B cell (primary cell): Measurements from ENCODE around the gene ARHGAP23. TPM values are rescaled to one million over a fixed set of nuclear protein-coding genes. Genes with fewer than 3 reads are reported as not detected.

Source experiments
- ATAC-seq: fragments of 200-7000 bp; cut with Tn5 transposase; one replicate; pipeline ENCODE4 v1.10.0; 2021; ENCODE audit warnings: low read depth, mild to moderate bottlenecking, moderate number of reproducible peaks, moderate library complexity
- CTCF ChIA-PET: fragments of 350-600 bp; sonication (Branson Sonifier 250); formaldehyde crosslinking; loops from one replicate; lab custom pipeline; 2021; ENCODE audit warnings: antibody characterized with exemption, inconsistent platforms; lab: Charles Lee
- POLR2A ChIA-PET: fragments of 350-600 bp; sonication (Branson Sonifier 250); formaldehyde crosslinking; loops from one replicate; lab custom pipeline; 2021; ENCODE audit warnings: antibody characterized with exemption; lab: Charles Lee
- DNase-seq: peaks from one replicate; pipeline ENCODE4 v3.0.0; 2013
- H2AFZ ChIP-seq: 2 replicates; pipeline ENCODE4 v1.6.1; 2012; ENCODE audit warnings: mild to moderate bottlenecking, low read depth, low read length; ENCODE audit not compliant: insufficient read depth, poor library complexity, severe bottlenecking
- H3K27ac ChIP-seq, 2 donors: 1 replicate in 1 of 2; 2 replicates in 1 of 2; pipeline ENCODE4 v1.5.1; 2012 to 2013; ENCODE audit warnings: low read length in 2 of 2, mild to moderate bottlenecking in 2 of 2, moderate library complexity in 1 of 2
- H3K27me3 ChIP-seq, 4 experiments: fragments of 200-600 bp in 1 of 4; sonication (generic) in 1 of 4; replicated peaks in 1 of 4; 1 replicate in 2 of 4; 2 replicates in 2 of 4; pipeline versions ENCODE4 v1.6.1 to v1.7.0; 2013 to 2016; ENCODE audit warnings: low read length in 3 of 4, mild to moderate bottlenecking in 2 of 4, mixed read lengths in 1 of 4, moderate library complexity in 1 of 4; ENCODE audit not compliant: insufficient read depth in 4 of 4, control insufficient read depth in 3 of 4; ENCODE audit errors: control extremely low read depth in 1 of 4
- H3K36me3 ChIP-seq, 2 experiments: replicated peaks in 1 of 2; 1 replicate in 1 of 2; 2 replicates in 1 of 2; pipeline versions ENCODE4 v1.6.1 to v1.7.1; 2013; ENCODE audit warnings: low read length in 1 of 2; ENCODE audit not compliant: insufficient read depth in 2 of 2, control insufficient read depth in 1 of 2; ENCODE audit errors: control extremely low read depth in 1 of 2, extremely low read depth in 1 of 2
- H3K4me1 ChIP-seq, 2 donors: fragments of 200-600 bp in 1 of 2; sonication (generic) in 1 of 2; 1 replicate in 1 of 2; 2 replicates in 1 of 2; pipeline versions ENCODE4 v1.5.1 to v1.6.1; 2013 to 2017; ENCODE audit warnings: low read length in 2 of 2; ENCODE audit not compliant: control insufficient read depth in 2 of 2, insufficient read depth in 2 of 2
- H3K4me2 ChIP-seq: replicated peaks from 2 replicates; pipeline ENCODE3; 2012; ENCODE audit warnings: mild to moderate bottlenecking, low read depth, low read length; ENCODE audit not compliant: poor library complexity, severe bottlenecking
- H3K4me3 ChIP-seq, 5 experiments: fragments of 200-600 bp in 1 of 5; sonication (generic) in 1 of 5; 1 replicate in 3 of 5; 2 replicates in 2 of 5; pipeline versions ENCODE4 v1.5.1 to v1.7.0; 2011 to 2016; ENCODE audit warnings: low read length in 4 of 5, mild to moderate bottlenecking in 4 of 5, low read depth in 2 of 5, control low read depth in 1 of 5, moderate library complexity in 1 of 5; ENCODE audit not compliant: insufficient read depth in 1 of 5; ENCODE audit errors: control extremely low read depth in 1 of 5, extremely low read depth in 1 of 5
- H3K79me2 ChIP-seq: fragments of 200-600 bp; sonication (generic); one replicate; pipeline ENCODE4 v1.6.0; 2016; ENCODE audit warnings: low read length; ENCODE audit not compliant: control insufficient read depth, insufficient read depth
- H3K9ac ChIP-seq: fragments of 200-600 bp; sonication (generic); 2 replicates; pipeline ENCODE4 v1.6.1; 2017; ENCODE audit warnings: mild to moderate bottlenecking, low read length, moderate library complexity
- H3K9me3 ChIP-seq, 3 donors: one replicate each; pipeline versions ENCODE4 v1.6.1 to v1.7.1; 2013; ENCODE audit warnings: low read length in 2 of 3; ENCODE audit not compliant: control insufficient read depth in 2 of 3, insufficient read depth in 1 of 3; ENCODE audit errors: control extremely low read depth in 1 of 3
- H4K20me1 ChIP-seq: 2 replicates; pipeline ENCODE4 v1.6.0; 2012; ENCODE audit warnings: mild to moderate bottlenecking, low read length; ENCODE audit not compliant: insufficient read depth, control insufficient read depth, poor library complexity, severe bottlenecking
- H3K27ac Mint-ChIP-seq: one replicate; pipeline ENCODE4 v1.8.0; 2021; ENCODE audit warnings: mixed read lengths
- H3K27me3 Mint-ChIP-seq: one replicate; pipeline ENCODE4 v1.8.0; 2021; ENCODE audit warnings: mixed read lengths
- H3K4me1 Mint-ChIP-seq: one replicate; pipeline ENCODE4 v1.8.0; 2021; ENCODE audit warnings: mixed read lengths
- H3K4me3 Mint-ChIP-seq: one replicate; pipeline ENCODE4 v1.8.0; 2021; ENCODE audit warnings: mixed read lengths
- H3K9me3 Mint-ChIP-seq: one replicate; pipeline ENCODE4 v1.8.0; 2022; ENCODE audit warnings: mixed read lengths; ENCODE audit not compliant: insufficient read depth
- EZH2 ChIP-seq: IDR thresholded peaks from 2 replicates; pipeline ENCODE4 v1.6.1; 2012; ENCODE audit warnings: borderline replicate concordance, low read depth, mild to moderate bottlenecking, moderate library complexity, low read length; ENCODE audit not compliant: insufficient read depth, poor library complexity, severe bottlenecking
- WGBS: methylation state at CpG from one replicate; pipeline ENCODE4 v1.1.5; 2013; ENCODE audit warnings: missing lambda C conversion rate; ENCODE audit not compliant: insufficient coverage; 5-methylcytosine and 5-hydroxymethylcytosine counted together
- intact Hi-C: fragments of 100-400 bp; cut with micrococcal nuclease; formaldehyde crosslinking; loops from one replicate; pipeline ENCODE4 v1.10.0; 2022
- polyA plus RNA-seq: library from polyadenylated mRNA; depleted of rRNA; stranded (reverse); fragments of >200 nt; gene quantifications from 2 replicates; pipeline ENCODE4 v1.2.3, GENCODE V29; 2012
- total RNA-seq, 2 donors: library from RNA; stranded (reverse); fragments of 120-200 nt in 1 of 2; gene quantifications; 1 replicate in 1 of 2; 2 replicates in 1 of 2; pipeline versions ENCODE4 v1.2.3 to v1.2.4, GENCODE V29; 2013 to 2022
- TF ChIP-seq, protein P1 (sequence below): fragments of 200-600 bp; IDR thresholded peaks from one replicate; pipeline ENCODE4 v1.8.0; 2022; ENCODE audit warnings: antibody characterized with exemption, mild to moderate bottlenecking

The ARHGAP23 gene
- total and polyA plus RNA-seq, 2 donors (not counting 1 experiment from before 2014, with no cell fraction given) = 0.07 to 0.12 TPM

DNA sequence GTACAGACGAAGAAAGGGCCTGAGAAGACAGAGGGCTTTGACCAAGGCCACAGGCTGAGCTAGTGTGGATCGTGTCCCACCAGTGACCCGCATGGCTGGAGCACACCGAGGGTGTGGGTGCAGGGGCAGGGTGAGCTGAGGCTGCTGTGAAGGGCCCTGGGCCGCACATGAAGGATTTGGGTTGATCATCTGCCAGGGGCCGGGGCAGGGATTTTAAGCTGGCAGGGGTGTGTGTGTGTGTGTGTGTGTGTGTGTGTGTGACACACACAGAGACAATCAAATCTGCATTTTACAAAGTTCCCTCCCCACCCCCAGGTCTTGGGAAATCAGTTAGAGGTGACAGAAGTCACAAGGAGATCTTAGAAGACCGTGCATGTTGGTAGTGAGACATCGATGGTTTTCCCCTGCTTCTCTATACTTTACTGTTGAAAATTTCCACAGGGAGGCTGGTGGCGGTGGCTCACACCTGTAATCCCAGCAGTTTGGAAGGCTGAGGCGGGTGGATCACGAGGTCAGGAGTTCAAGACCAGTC lies 112.3 kb downstream of the ARHGAP23 start:
- no peaks in the 10 kb centered on the region for H3K4me1 ChIP-seq
- DNase-seq (no peak), ATAC-seq (no peak)
- H3K4me3 ChIP-seq = no peak overlapping the region
- Mint-ChIP-seq H3K27me3 (peaks cover 27% of the 10 kb centered on the region), H3K4me1 (no peaks in the 10 kb centered on the region), H3K9me3 (no peaks in the 10 kb centered on the region), H3K27ac (no peak overlapping the region), H3K4me3 (no peak overlapping the region)
- intact Hi-C loops = no loop called here
- ChIA-PET CTCF (interaction anchor here (0.5 to 0.7 kb wide), 3 partner anchors 18 to 114 kb away, joined by 3 to 4 read pairs (median 3); no protein-coding TSS in a partner anchor), POLR2A (no interaction called here)
- H3K27me3 ChIP-seq = peaks cover 0 to 9% (median 0%) of the 10 kb centered on the region in 4 experiments
- H3K79me2 ChIP-seq = no peaks in the 10 kb centered on the region
- H2AFZ ChIP-seq = no peak overlapping the region
- no peak for TF ChIP-seq EZH2
- TF ChIP-seq, protein P1, sequence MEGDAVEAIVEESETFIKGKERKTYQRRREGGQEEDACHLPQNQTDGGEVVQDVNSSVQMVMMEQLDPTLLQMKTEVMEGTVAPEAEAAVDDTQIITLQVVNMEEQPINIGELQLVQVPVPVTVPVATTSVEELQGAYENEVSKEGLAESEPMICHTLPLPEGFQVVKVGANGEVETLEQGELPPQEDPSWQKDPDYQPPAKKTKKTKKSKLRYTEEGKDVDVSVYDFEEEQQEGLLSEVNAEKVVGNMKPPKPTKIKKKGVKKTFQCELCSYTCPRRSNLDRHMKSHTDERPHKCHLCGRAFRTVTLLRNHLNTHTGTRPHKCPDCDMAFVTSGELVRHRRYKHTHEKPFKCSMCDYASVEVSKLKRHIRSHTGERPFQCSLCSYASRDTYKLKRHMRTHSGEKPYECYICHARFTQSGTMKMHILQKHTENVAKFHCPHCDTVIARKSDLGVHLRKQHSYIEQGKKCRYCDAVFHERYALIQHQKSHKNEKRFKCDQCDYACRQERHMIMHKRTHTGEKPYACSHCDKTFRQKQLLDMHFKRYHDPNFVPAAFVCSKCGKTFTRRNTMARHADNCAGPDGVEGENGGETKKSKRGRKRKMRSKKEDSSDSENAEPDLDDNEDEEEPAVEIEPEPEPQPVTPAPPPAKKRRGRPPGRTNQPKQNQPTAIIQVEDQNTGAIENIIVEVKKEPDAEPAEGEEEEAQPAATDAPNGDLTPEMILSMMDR = no peak
- H3K9me3 ChIP-seq = no peaks in the 10 kb centered on the region
- H3K27ac ChIP-seq = no peak overlapping the region
- no peak overlapping the region for H3K4me2 ChIP-seq
- no peaks in the 10 kb centered on the region for H3K36me3 ChIP-seq
- H4K20me1 ChIP-seq = no peaks in the 10 kb centered on the region
- 76% methylated on average over 6 of the region's 11 CpGs for WGBS
- no peak overlapping the region for H3K9ac ChIP-seq

DNA sequence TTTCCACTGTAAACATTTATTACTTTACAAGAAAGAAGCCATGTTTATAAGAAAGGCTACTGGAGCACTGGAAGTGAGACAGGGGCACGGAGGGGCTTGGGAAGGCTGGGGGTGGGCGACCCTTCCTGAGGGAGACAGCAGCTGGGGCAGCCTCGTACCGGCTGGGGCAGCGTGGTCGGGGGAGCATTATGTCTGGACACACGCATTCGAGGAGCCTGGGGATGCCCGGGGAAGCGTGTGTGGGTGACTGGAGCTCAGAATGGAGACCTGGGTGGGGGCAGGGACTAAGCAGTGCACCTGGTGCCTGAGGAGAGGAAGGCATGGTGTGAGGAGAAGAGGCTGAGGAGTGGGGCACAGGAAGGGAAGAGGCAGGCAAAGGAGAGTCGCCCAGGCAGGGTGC lies 113.0 kb downstream of the ARHGAP23 start:
- Histone ChIP-seq H3K79me2 (no peaks in the 10 kb centered on the region), H4K20me1 (no peaks in the 10 kb centered on the region), H3K27ac (no peak overlapping the region), H3K4me1 (no peaks in the 10 kb centered on the region), H3K36me3 (no peaks in the 10 kb centered on the region), H3K9me3 (no peaks in the 10 kb centered on the region), H3K4me3 (no peak overlapping the region), H2AFZ (no peak overlapping the region), H3K4me2 (no peak overlapping the region), H3K9ac (no peak overlapping the region), H3K27me3 (peaks cover 0 to 9% (median 0%) of the 10 kb centered on the region in 4 experiments)
- WGBS = 78% methylated on average over 11 of the region's 11 CpGs
- ATAC-seq = no peak
- CTCF ChIA-PET = interaction anchor here (1.6 kb wide), 1 partner anchor 18 kb away, joined by 3 read pairs; no protein-coding TSS in a partner anchor
- POLR2A ChIA-PET = no interaction called here
- no peak for TF ChIP-seq EZH2
- no peak for DNase-seq
- H3K27me3 Mint-ChIP-seq = peaks cover 20% of the 10 kb centered on the region
- no peaks in the 10 kb centered on the region for H3K4me1 Mint-ChIP-seq
- H3K4me3 Mint-ChIP-seq = no peak overlapping the region
- no peak overlapping the region for H3K27ac Mint-ChIP-seq
- H3K9me3 Mint-ChIP-seq = no peaks in the 10 kb centered on the region
- intact Hi-C loops = no loop called here
